GM12878 (cell line): ENCODE data around the gene TTC23L. TPM values are rescaled to one million over a fixed set of nuclear protein-coding genes. Genes with fewer than 3 reads are reported as not detected.

Experiments used
- ATAC-seq: fragments of 200-7000 bp; cut with Tn5 transposase; 3 replicates; pipeline ENCODE4 v1.9.1; 2020; ENCODE audit warnings: mild to moderate bottlenecking, moderate library complexity
- BruUV-seq: library from RNA; stranded (reverse); fragments of 400-500 nt; replicated peaks from 2 replicates; lab custom pipeline; 2021; lab: Mats Ljungman, UMichigan
- CTCF ChIA-PET: fragments of 300-600 bp; sonication (Branson Sonifier 250); formaldehyde crosslinking; extraction: SDS; loops from one replicate; lab custom pipeline; 2021; ENCODE audit warnings: inconsistent platforms; lab: Yijun Ruan, JAX
- POLR2A ChIA-PET: fragments of 350-600 bp; formaldehyde crosslinking; extraction: SDS; loops from one replicate; lab custom pipeline; 2021; ENCODE audit warnings: inconsistent platforms; lab: Charles Lee
- RAD21 ChIA-PET: fragments of 300-600 bp; sonication (Branson Sonifier 250); formaldehyde crosslinking; loops from one replicate; lab custom pipeline; 2023; ENCODE audit warnings: antibody characterized with exemption; ENCODE audit not compliant: unreplicated experiment; lab: Charles Lee
- SMC1A ChIA-PET: fragments of 300-600 bp; sonication (Branson Sonifier 250); formaldehyde crosslinking; loops from one replicate; lab custom pipeline; 2023; ENCODE audit not compliant: unreplicated experiment, uncharacterized antibody; lab: Charles Lee
- DNase-seq: peaks from one replicate; pipeline ENCODE4 v3.0.0-alpha.2; 2011; ENCODE audit warnings: low read depth, low spot score
- FAIRE-seq: peaks from 3 replicates; lab custom pipeline; 2011; peaks lifted over from hg19 to GRCh38; lab: Jason Lieb, UNC
- H2AFZ ChIP-seq: 2 replicates; pipeline ENCODE4 v1.6.0; 2011; ENCODE audit warnings: low read depth, low read length, control low read depth; ENCODE audit not compliant: control insufficient read depth
- H3K27ac ChIP-seq: 2 replicates; pipeline ENCODE4 v1.5.1; 2011; ENCODE audit warnings: control low read depth; ENCODE audit not compliant: control insufficient read depth, insufficient read depth
- H3K27me3 ChIP-seq, 2 experiments: replicated peaks in 1 of 2; 2 replicates each; pipeline versions ENCODE4 v1.6.0 to v1.6.1; 2011; ENCODE audit warnings: low read length in 1 of 2; ENCODE audit not compliant: control insufficient read depth in 2 of 2, insufficient read depth in 2 of 2
- H3K36me3 ChIP-seq, 2 experiments: 2 replicates each; pipeline ENCODE4 v1.5.1; 2011; ENCODE audit warnings: low read length in 1 of 2; ENCODE audit not compliant: control insufficient read depth in 2 of 2, insufficient read depth in 2 of 2
- H3K4me1 ChIP-seq: 2 replicates; pipeline ENCODE4 v1.6.1; 2011; ENCODE audit warnings: mild to moderate bottlenecking, low read length, moderate library complexity, mixed read lengths; ENCODE audit not compliant: control insufficient read depth, insufficient read depth
- H3K4me2 ChIP-seq: 2 replicates; pipeline ENCODE4 v1.6.0; 2011; ENCODE audit warnings: control low read depth; ENCODE audit not compliant: control insufficient read depth, insufficient read depth
- H3K4me3 ChIP-seq: fragments of 200-600 bp; sonication (generic); 2 replicates; pipeline ENCODE4 v1.5.1; 2016
- H3K79me2 ChIP-seq: 2 replicates; pipeline ENCODE4 v1.6.0; 2011; ENCODE audit warnings: low read length; ENCODE audit not compliant: control insufficient read depth, insufficient read depth
- H3K9ac ChIP-seq: 2 replicates; pipeline ENCODE4 v1.8.0; 2011; ENCODE audit warnings: low read length, control low read depth, mixed read lengths; ENCODE audit not compliant: control insufficient read depth, insufficient read depth
- H3K9me3 ChIP-seq: replicated peaks from 3 replicates; pipeline ENCODE4 v1.5.1; 2011; ENCODE audit warnings: mild to moderate bottlenecking, low read length; ENCODE audit not compliant: control insufficient read depth, insufficient read depth
- H4K20me1 ChIP-seq: 2 replicates; pipeline ENCODE4 v1.6.0; 2011; ENCODE audit not compliant: control insufficient read depth, insufficient read depth
- BCL3 ChIP-seq: IDR thresholded peaks from 2 replicates; pipeline ENCODE4 v1.6.1; 2011; ENCODE audit warnings: borderline replicate concordance, low read depth, mild to moderate bottlenecking, moderate library complexity, low read length; ENCODE audit not compliant: insufficient read depth, poor library complexity, severe bottlenecking
- CBFB ChIP-seq: IDR thresholded peaks from 2 replicates; pipeline ENCODE4 v1.6.1; 2016; ENCODE audit warnings: antibody characterized with exemption, low read depth
- CEBPZ ChIP-seq: fragments of 150-350 bp; IDR thresholded peaks from 2 replicates; pipeline ENCODE4 v1.6.1; 2016; ENCODE audit warnings: low read depth, low read length
- FOS ChIP-seq: IDR thresholded peaks from 3 replicates; pipeline ENCODE4 v1.6.1; 2011; ENCODE audit warnings: borderline replicate concordance; ENCODE audit not compliant: insufficient read length; ENCODE audit errors: extremely low read depth
- HDGF ChIP-seq: fragments of 450-650 bp; IDR thresholded peaks from 2 replicates; pipeline ENCODE4 v1.6.1; 2016; ENCODE audit warnings: antibody characterized with exemption
- IKZF2 ChIP-seq, 2 experiments: fragments of 450-650 bp; IDR thresholded peaks; 2 replicates each; pipeline ENCODE4 v1.6.1; 2017; ENCODE audit warnings: mild to moderate bottlenecking in 2 of 2, moderate library complexity in 2 of 2
- KDM1A ChIP-seq: fragments of 200-600 bp; sonication (generic); IDR thresholded peaks from 2 replicates; pipeline ENCODE4 v1.6.1; 2016; ENCODE audit warnings: borderline replicate concordance
- LARP7 ChIP-seq: fragments of 450-650 bp; IDR thresholded peaks from 2 replicates; pipeline ENCODE4 v1.6.1; 2017; ENCODE audit warnings: mild to moderate bottlenecking
- MEF2B ChIP-seq: fragments of 450-650 bp; IDR thresholded peaks from 2 replicates; pipeline ENCODE4 v1.6.1; 2018; ENCODE audit warnings: mild to moderate bottlenecking, moderate library complexity; ENCODE audit not compliant: partially characterized antibody, poor library complexity, severe bottlenecking
- POLR2A ChIP-seq: IDR thresholded peaks from 2 replicates; pipeline ENCODE4 v1.6.1; 2011; ENCODE audit warnings: low read depth, mild to moderate bottlenecking, low read length
- SREBF1 ChIP-seq: IDR thresholded peaks from 2 replicates; pipeline ENCODE4 v1.6.1; 2012; ENCODE audit warnings: mild to moderate bottlenecking, low read length
- ZNF622 ChIP-seq: fragments of 450-650 bp; IDR thresholded peaks from 2 replicates; pipeline ENCODE4 v1.6.1; 2017; ENCODE audit warnings: mild to moderate bottlenecking, inconsistent platforms
- ZZZ3 ChIP-seq: IDR thresholded peaks from 2 replicates; pipeline ENCODE4 v1.6.1; 2011; ENCODE audit warnings: low read depth; ENCODE audit not compliant: control insufficient read depth, insufficient read length
- WGBS: methylation state at CpG from one replicate; pipeline ENCODE4 v1.1.6; 2016; ENCODE audit warnings: low lambda C conversion rate; ENCODE audit not compliant: insufficient replicate concordance, insufficient coverage; ENCODE audit errors: missing lambda C conversion rate; 5-methylcytosine and 5-hydroxymethylcytosine counted together
- in situ Hi-C: fragments of 300-500 bp; cut with MboI; formaldehyde crosslinking; loops from 9 replicates; pipeline ENCODE4 v1.14.3; 2018; ENCODE audit warnings: mixed read lengths
- intact Hi-C: fragments of 100-400 bp; cut with micrococcal nuclease; formaldehyde crosslinking; loops from one replicate; pipeline ENCODE4 v1.14.2; 2022; ENCODE audit not compliant: unreplicated experiment
- polyA plus RNA-seq, 11 experiments: library from polyadenylated mRNA; depleted of rRNA in 4 of 11; unstranded in 6 of 11; stranded (reverse) in 5 of 11; fragments of >200 nt; fragmentation: Nextera tagmentation in 4 of 11; fragmentation: Illumina TruSeq in 1 of 11; extraction: Ambion mirVana in 4 of 11; extraction: Trizol in 1 of 11; gene quantifications; 1 replicate in 1 of 11; 2 replicates in 10 of 11; pipeline versions ENCODE4 v1.2.1 to v1.2.3, GENCODE V29; 2011 to 2016; ENCODE audit warnings: inconsistent platforms in 2 of 11, missing spikeins in 2 of 11, low read depth in 1 of 11
- total RNA-seq, 4 experiments: library from RNA; depleted of rRNA in 3 of 4; stranded (reverse); fragments of >200 nt in 3 of 4; fragmentation: Illumina TruSeq in 1 of 4; extraction: Trizol in 1 of 4; gene quantifications; 2 replicates each; pipeline versions ENCODE4 v1.2.1 to v1.2.3, GENCODE V29; 2013 to 2021

Gene TTC23L
- total and polyA plus RNA-seq, 10 of the 15 experiments (the other 5 are each of a cell fraction or from before 2014, with no cell fraction given), result 0.09 to 0.34 TPM; not detected in 8

- Histone ChIP-seq H3K36me3 (no peaks in the 10 kb centered on the region), H3K79me2 (no peaks in the 10 kb centered on the region), H3K27ac (no peak overlapping the region), H3K4me1 (no peaks in the 10 kb centered on the region), H3K9me3 (no peaks in the 10 kb centered on the region), H3K4me3 (no peak overlapping the region), H3K4me2 (no peak overlapping the region), H4K20me1 (no peaks in the 10 kb centered on the region), H3K27me3 (no peaks in the 10 kb centered on the region), H3K9ac (no peak overlapping the region), H2AFZ (no peak overlapping the region)
- ChIA-PET SMC1A (no interaction called here), POLR2A (no interaction called here), CTCF (interaction anchor here (0.5 kb wide), 1 partner anchor 1204 kb away, joined by 4 read pairs; no protein-coding TSS in a partner anchor), RAD21 (no interaction called here)
- FAIRE-seq, result no peak
- DNase-seq, result no peak
- 16% methylated on average over 3 of the region's 3 CpGs for WGBS
- no peak for TF ChIP-seq ZNF622
- TF ChIP-seq ZZZ3, result no peak
- in situ Hi-C loops (loop anchor here (25.0 kb wide), 1 partner anchor 680 kb away; no protein-coding TSS in a partner anchor), intact Hi-C loops (no loop called here)
- no TSS peak for BruUV-seq
- no peak for ATAC-seq
Observed at GRCh38 chr5:34866989-34867471, 28.1 kb downstream of the TTC23L start.

- Histone ChIP-seq H2AFZ (no peak overlapping the region), H3K9me3 (no peaks in the 10 kb centered on the region), H4K20me1 (no peaks in the 10 kb centered on the region), H3K4me1 (no peaks in the 10 kb centered on the region), H3K4me3 (no peak overlapping the region), H3K79me2 (no peaks in the 10 kb centered on the region), H3K27ac (no peak overlapping the region), H3K36me3 (no peaks in the 10 kb centered on the region), H3K27me3 (no peaks in the 10 kb centered on the region), H3K4me2 (no peak overlapping the region), H3K9ac (no peak overlapping the region)
- no peak for FAIRE-seq
- in situ Hi-C loops (loop anchor here (25.0 kb wide), 1 partner anchor 680 kb away; no protein-coding TSS in a partner anchor), intact Hi-C loops (no loop called here)
- WGBS, result 56% methylated on average over 3 of the region's 3 CpGs
- no peak for DNase-seq
- no TSS peak for BruUV-seq
- ATAC-seq, result no peak
- RAD21 ChIA-PET, result no interaction called here
- SMC1A ChIA-PET, result interaction anchor here (1.7 kb wide), 1 partner anchor 28 kb away, joined by 3 read pairs; no protein-coding TSS in a partner anchor
- POLR2A ChIA-PET, result no interaction called here
- CTCF ChIA-PET, result no interaction called here
- no peak for TF ChIP-seq IKZF2 (IDR thresholded peaks at IDR 0.05)
- no peak for TF ChIP-seq CEBPZ
- no peak for TF ChIP-seq SREBF1
- no peak for TF ChIP-seq HDGF
- TF ChIP-seq MEF2B, result no peak
- TF ChIP-seq KDM1A, result no peak
- TF ChIP-seq LARP7, result no peak
- no peak for TF ChIP-seq FOS
- TF ChIP-seq CBFB, result no peak
- no peak for TF ChIP-seq POLR2A
- TF ChIP-seq BCL3, result no peak
Observed at GRCh38 chr5:34867660-34868059, 28.7 kb downstream of the TTC23L start.
